CD8-positive, alpha-beta memory T cell (primary cell): ENCODE measurements around the gene RNF126. TPM values are rescaled to one million over a fixed set of nuclear protein-coding genes. Genes with fewer than 3 reads are reported as not detected.
A peak's percentile ranks its signal among the peaks of the same experiment; 100 is the strongest.

ENCODE experiments used
- CTCF ChIA-PET: fragments of 350-600 bp; sonication (Branson Sonifier 250); formaldehyde crosslinking; loops from one replicate; lab custom pipeline; 2021; ENCODE audit warnings: antibody characterized with exemption; lab: Charles Lee
- POLR2A ChIA-PET: fragments of 350-600 bp; sonication (Branson Sonifier 250); formaldehyde crosslinking; loops from one replicate; lab custom pipeline; 2021; ENCODE audit warnings: antibody characterized with exemption; lab: Charles Lee
- DNase-seq, 5 donors: peaks; one replicate each; pipeline versions ENCODE4 v3.0.0 to v3.0.0-alpha.2; 2020 to 2022; ENCODE audit warnings: mixed read lengths in 1 of 5
- H3K27ac ChIP-seq: one replicate; pipeline ENCODE4 v1.7.0; 2013; ENCODE audit warnings: low read depth, mild to moderate bottlenecking, low read length, moderate library complexity
- H3K27me3 ChIP-seq: 2 replicates; pipeline ENCODE4 v1.7.0; 2013; ENCODE audit warnings: low read length, mild to moderate bottlenecking; ENCODE audit not compliant: insufficient read depth, poor library complexity, severe bottlenecking
- H3K36me3 ChIP-seq: 2 replicates; pipeline ENCODE4 v1.7.0; 2013; ENCODE audit warnings: mild to moderate bottlenecking, low read length, moderate library complexity; ENCODE audit not compliant: insufficient read depth
- H3K4me1 ChIP-seq: 2 replicates; pipeline ENCODE4 v1.7.0; 2013; ENCODE audit warnings: mild to moderate bottlenecking, low read length, moderate library complexity; ENCODE audit not compliant: insufficient read depth
- H3K4me3 ChIP-seq: 2 replicates; pipeline ENCODE4 v1.7.0; 2013; ENCODE audit warnings: mild to moderate bottlenecking, low read length
- H3K9me3 ChIP-seq: 2 replicates; pipeline ENCODE4 v1.7.0; 2013; ENCODE audit warnings: mild to moderate bottlenecking, low read length
- H3K27ac Mint-ChIP-seq, 8 donors: one replicate each; pipeline ENCODE4 v1.8.0; 2020 to 2021; ENCODE audit warnings: mixed read lengths in 8 of 8, mild to moderate bottlenecking in 6 of 8, inconsistent platforms in 3 of 8, moderate library complexity in 3 of 8
- H3K27me3 Mint-ChIP-seq, 2 donors: one replicate each; pipeline ENCODE4 v1.8.0; 2020 to 2021; ENCODE audit warnings: mixed read lengths in 2 of 2, mild to moderate bottlenecking in 1 of 2, moderate library complexity in 1 of 2
- H3K36me3 Mint-ChIP-seq, 3 donors: one replicate each; pipeline ENCODE4 v1.8.0; 2020 to 2021; ENCODE audit warnings: mixed read lengths in 3 of 3, inconsistent platforms in 1 of 3, mild to moderate bottlenecking in 1 of 3
- H3K4me1 Mint-ChIP-seq, 3 donors: one replicate each; pipeline ENCODE4 v1.8.0; 2020 to 2021; ENCODE audit warnings: mixed read lengths in 3 of 3, inconsistent platforms in 1 of 3, mild to moderate bottlenecking in 1 of 3
- H3K4me3 Mint-ChIP-seq, 7 donors: one replicate each; pipeline ENCODE4 v1.8.0; 2020 to 2021; ENCODE audit warnings: mixed read lengths in 7 of 7, mild to moderate bottlenecking in 6 of 7, moderate library complexity in 4 of 7, inconsistent platforms in 2 of 7
- H3K9me3 Mint-ChIP-seq, 5 donors: one replicate each; pipeline ENCODE4 v1.8.0; 2020 to 2022; ENCODE audit warnings: mixed read lengths in 5 of 5, mild to moderate bottlenecking in 3 of 5, moderate library complexity in 2 of 5, inconsistent platforms in 1 of 5
- polyA plus RNA-seq: library from polyadenylated mRNA; unstranded; fragments of 300-500 nt; fragmentation: Illumina TruSeq; gene quantifications from one replicate; pipeline ENCODE4 v1.2.3, GENCODE V29; 2021
- total RNA-seq, 2 experiments: library from RNA; stranded (reverse); gene quantifications; one replicate each; pipeline ENCODE4 v1.2.3, GENCODE V29; 2021

Gene RNF126
- total and polyA plus RNA-seq, 3 experiments from 2014 or later, result 89.6 to 100.0 (median 95.5) TPM

- H3K27me3 ChIP-seq, result no peaks in the 10 kb centered on the region
- H3K36me3 ChIP-seq, result peaks cover 6% of the 10 kb centered on the region
- H3K27ac ChIP-seq, result no peak overlapping the region
- POLR2A ChIA-PET, result no interaction called here
- H3K4me1 Mint-ChIP-seq, result peaks cover 42 to 78% (median 44%) of the 10 kb centered on the region in 3 donors
- DNase-seq, result no peak
- CTCF ChIA-PET, result interaction anchor here (1.2 kb wide), 1 partner anchor 23 kb away, joined by 4 read pairs; the partner anchor contains the start of gene POLRMT
- H3K9me3 Mint-ChIP-seq, result no peaks in the 10 kb centered on the region
- H3K4me3 ChIP-seq, result no peak overlapping the region
- peaks cover 54% of the 10 kb centered on the region for H3K4me1 ChIP-seq
- H3K36me3 Mint-ChIP-seq, result peaks cover 0 to 68% (median 2%) of the 10 kb centered on the region in 3 donors
- H3K27me3 Mint-ChIP-seq, result peaks cover 0 to 3% of the 10 kb centered on the region in 2 donors
- peak overlapping the region in 2 of 7 donors; percentile 10 to 12 for H3K4me3 Mint-ChIP-seq
- peak overlapping the region in 6 of 8 donors; percentile 27 to 99 (median 79) for H3K27ac Mint-ChIP-seq
- H3K9me3 ChIP-seq, result no peaks in the 10 kb centered on the region
These were observed 5.4 kb downstream of the RNF126 start for GRCh38 chr19:657611-658010.

GRCh38 chr19:656751-657559 is 6.1 kb downstream of the RNF126 start:
- H3K36me3 ChIP-seq, result peaks cover 6% of the 10 kb centered on the region
- no peaks in the 10 kb centered on the region for H3K9me3 ChIP-seq
- CTCF ChIA-PET, result interaction anchor here (0.7 to 1.2 kb wide), 3 partner anchors 15 to 75 kb away, joined by 3 to 4 read pairs (median 3); partner anchors contain the start of gene POLRMT
- peaks cover 0 to 3% of the 10 kb centered on the region in 2 donors for H3K27me3 Mint-ChIP-seq
- peaks cover 42 to 78% (median 44%) of the 10 kb centered on the region in 3 donors for H3K4me1 Mint-ChIP-seq
- H3K27me3 ChIP-seq, result no peaks in the 10 kb centered on the region
- no peaks in the 10 kb centered on the region for H3K9me3 Mint-ChIP-seq
- peak overlapping the region in 6 of 7 donors; percentile 3 to 43 (median 16) for H3K4me3 Mint-ChIP-seq
- H3K36me3 Mint-ChIP-seq, result peaks cover 0 to 71% (median 2%) of the 10 kb centered on the region in 3 donors
- POLR2A ChIA-PET, result no interaction called here
- peak overlapping the region in 7 of 8 donors; percentile 33 to 99 (median 88) for H3K27ac Mint-ChIP-seq
- peaks cover 54% of the 10 kb centered on the region for H3K4me1 ChIP-seq
- no peak overlapping the region for H3K27ac ChIP-seq
- no peak for DNase-seq
- H3K4me3 ChIP-seq, result no peak overlapping the region

GRCh38 chr19:655691-656090 is 7.3 kb downstream of the RNF126 start:
- POLR2A ChIA-PET, result no interaction called here
- Histone ChIP-seq H3K4me1 (peaks cover 54% of the 10 kb centered on the region), H3K9me3 (no peaks in the 10 kb centered on the region), H3K4me3 (no peak overlapping the region), H3K27ac (no peak overlapping the region), H3K27me3 (no peaks in the 10 kb centered on the region), H3K36me3 (peaks cover 13% of the 10 kb centered on the region)
- Mint-ChIP-seq H3K27me3 (no peaks in the 10 kb centered on the region), H3K4me3 (peak overlapping the region in 6 of 7 donors; percentile 29 to 81 (median 44)), H3K9me3 (no peaks in the 10 kb centered on the region), H3K36me3 (peaks cover 0 to 66% (median 2%) of the 10 kb centered on the region in 3 donors), H3K4me1 (peaks cover 41 to 73% (median 41%) of the 10 kb centered on the region in 3 donors), H3K27ac (peak overlapping the region; percentile 39 to 96 (median 84))
- no peak for DNase-seq
- CTCF ChIA-PET, result interaction anchor here (0.9 to 1.5 kb wide), 3 partner anchors 14 to 24 kb away, joined by 3 to 4 read pairs (median 3); no protein-coding TSS in a partner anchor

- Histone ChIP-seq H3K4me1 (peaks cover 31% of the 10 kb centered on the region), H3K27ac (no peak overlapping the region)
- H3K27ac Mint-ChIP-seq, result peak overlapping the region in 4 of 8 donors; percentile 23 to 65 (median 52)
These were observed 9.6 kb downstream of the RNF126 start for GRCh38 chr19:653425-653824.

GRCh38 chr19:652467-653389 is 10.3 kb downstream of the RNF126 start:
- ChIA-PET CTCF (no interaction called here), POLR2A (no interaction called here)
- no peaks in the 10 kb centered on the region for H3K9me3 Mint-ChIP-seq
- Histone ChIP-seq H3K4me3 (no peak overlapping the region), H3K9me3 (no peaks in the 10 kb centered on the region), H3K4me1 (peaks cover 24% of the 10 kb centered on the region), H3K27ac (no peak overlapping the region), H3K36me3 (peaks cover 14% of the 10 kb centered on the region), H3K27me3 (no peaks in the 10 kb centered on the region)
- H3K4me3 Mint-ChIP-seq, result peak overlapping the region in 1 of 7 donors; percentile 23
- DNase-seq, result no peak
- H3K27me3 Mint-ChIP-seq, result no peaks in the 10 kb centered on the region
- H3K4me1 Mint-ChIP-seq, result peaks cover 27 to 47% (median 28%) of the 10 kb centered on the region in 3 donors
- peaks cover 0 to 69% (median 2%) of the 10 kb centered on the region in 3 donors for H3K36me3 Mint-ChIP-seq
- peak overlapping the region in 1 of 8 donors; percentile 32 for H3K27ac Mint-ChIP-seq

More at GRCh38 chr19:653425-653824, 9.6 kb downstream of the RNF126 start:
- no peaks in the 10 kb centered on the region for H3K27me3 ChIP-seq
- H3K4me3 ChIP-seq, result no peak overlapping the region
- no peaks in the 10 kb centered on the region for H3K9me3 ChIP-seq
- peaks cover 14% of the 10 kb centered on the region for H3K36me3 ChIP-seq
- POLR2A ChIA-PET, result no interaction called here
- Mint-ChIP-seq H3K27me3 (no peaks in the 10 kb centered on the region), H3K4me3 (peak overlapping the region in 2 of 7 donors; percentile 7 to 23), H3K9me3 (no peaks in the 10 kb centered on the region), H3K4me1 (peaks cover 29 to 53% (median 29%) of the 10 kb centered on the region in 3 donors), H3K36me3 (peaks cover 0 to 71% (median 2%) of the 10 kb centered on the region in 3 donors)
- no peak for DNase-seq
- CTCF ChIA-PET, result no interaction called here

GRCh38 chr19:651991-652390 is 11.0 kb downstream of the RNF126 start:
- Mint-ChIP-seq H3K27me3 (no peaks in the 10 kb centered on the region), H3K4me3 (no peak overlapping the region), H3K36me3 (peaks cover 0 to 65% (median 2%) of the 10 kb centered on the region in 3 donors), H3K9me3 (no peaks in the 10 kb centered on the region), H3K4me1 (peaks cover 19 to 39% (median 23%) of the 10 kb centered on the region in 3 donors), H3K27ac (no peak overlapping the region)
- no peak for DNase-seq
- Histone ChIP-seq H3K27me3 (no peaks in the 10 kb centered on the region), H3K36me3 (peaks cover 14% of the 10 kb centered on the region), H3K4me3 (no peak overlapping the region), H3K27ac (no peak overlapping the region), H3K9me3 (no peaks in the 10 kb centered on the region), H3K4me1 (peaks cover 17% of the 10 kb centered on the region)
- ChIA-PET CTCF (no interaction called here), POLR2A (no interaction called here)

- peaks cover 0 to 67% (median 2%) of the 10 kb centered on the region in 3 donors for H3K36me3 Mint-ChIP-seq
- POLR2A ChIA-PET, result interaction anchor here (0.6 kb wide), 1 partner anchor 28 kb away, joined by 10 read pairs; no protein-coding TSS in a partner anchor
These were observed 11.7 kb downstream of the RNF126 start for GRCh38 chr19:651114-651818.

More at GRCh38 chr19:651114-651818, 11.7 kb downstream of the RNF126 start:
- no peak overlapping the region for H3K27ac ChIP-seq
- CTCF ChIA-PET, result no interaction called here
- H3K27me3 Mint-ChIP-seq, result no peaks in the 10 kb centered on the region
- DNase-seq, result peak in 1 of 5 donors; percentile 42
- H3K4me3 Mint-ChIP-seq, result no peak overlapping the region
- H3K4me3 ChIP-seq, result no peak overlapping the region
- peak overlapping the region in 1 of 8 donors; percentile 50 for H3K27ac Mint-ChIP-seq
- H3K4me1 Mint-ChIP-seq, result peaks cover 15 to 32% (median 19%) of the 10 kb centered on the region in 3 donors
- H3K27me3 ChIP-seq, result no peaks in the 10 kb centered on the region
- no peaks in the 10 kb centered on the region for H3K9me3 Mint-ChIP-seq
- H3K36me3 ChIP-seq, result peaks cover 14% of the 10 kb centered on the region
- H3K4me1 ChIP-seq, result peaks cover 14% of the 10 kb centered on the region
- H3K9me3 ChIP-seq, result no peaks in the 10 kb centered on the region
